Gastrocnemius medialis (tissue), 4 donors: ENCODE data around the gene ZNF500. TPM values are rescaled to one million over a fixed set of nuclear protein-coding genes. Genes with fewer than 3 reads are reported as not detected.
"Not testable (repeated sequence)": the region's sequence is repeated elsewhere in the genome, so short reads cannot be mapped to it uniquely, and the experiment has no call there.

Experiments used
- ATAC-seq, 2 donors: fragments of 150-250 bp; one replicate each; pipeline ENCODE4 v1.9.1; 2016
- DNase-seq, 2 donors: peaks; one replicate each; pipeline ENCODE4 v3.0.0-alpha.2; 2019
- H3K27ac ChIP-seq, 4 donors: fragments of 200-600 bp; sonication (generic); 1 replicate in 1 of 4; 2 replicates in 3 of 4; pipeline ENCODE4 v1.5.1; 2016 to 2018; ENCODE audit warnings: mild to moderate bottlenecking in 2 of 4, moderate library complexity in 1 of 4
- H3K27me3 ChIP-seq, 3 donors: fragments of 200-600 bp; sonication (generic) in 2 of 3; 1 replicate in 1 of 3; 2 replicates in 2 of 3; pipeline versions ENCODE4 v1.5.1 to v1.6.0; 2016 to 2019; ENCODE audit warnings: mild to moderate bottlenecking in 1 of 3, moderate library complexity in 1 of 3
- H3K36me3 ChIP-seq, 2 donors: fragments of 200-600 bp; sonication (generic) in 1 of 2; one replicate each; pipeline ENCODE4 v1.5.1; 2017 to 2018
- H3K4me1 ChIP-seq, 2 donors: fragments of 200-600 bp; sonication (generic) in 1 of 2; one replicate each; pipeline ENCODE4 v1.5.1; 2016 to 2017; ENCODE audit warnings: mild to moderate bottlenecking in 2 of 2
- H3K4me3 ChIP-seq, 4 donors: fragments of 200-600 bp; sonication (generic) in 3 of 4; 1 replicate in 1 of 4; 2 replicates in 3 of 4; pipeline ENCODE4 v1.5.1; 2016 to 2019; ENCODE audit warnings: mild to moderate bottlenecking in 2 of 4
- H3K9me3 ChIP-seq, 3 donors: fragments of 200-600 bp; sonication (generic) in 2 of 3; 1 replicate in 1 of 3; 2 replicates in 2 of 3; pipeline ENCODE4 v1.5.1; 2016 to 2019
- POLR2A ChIP-seq, 2 donors: fragments of 450-650 bp; IDR thresholded peaks; one replicate each; pipeline ENCODE4 v1.6.1; 2017; ENCODE audit warnings: antibody characterized with exemption in 2 of 2, mild to moderate bottlenecking in 2 of 2, moderate library complexity in 2 of 2
- in situ Hi-C, 4 donors: fragments of 200-750 bp; cut with MboI; loops; one replicate each; pipeline versions ENCODE4 v1.15.0 to v1.8.0; 2017; ENCODE audit warnings: low sequenced_read_pairs in 4 of 4
- intact Hi-C: fragments of 100-400 bp; cut with DNase I; formaldehyde crosslinking; loops from one replicate; pipeline ENCODE4 v1.15.1; 2023; ENCODE audit warnings: low total_unique reads
- total RNA-seq, 4 donors: library from RNA; depleted of rRNA; stranded (reverse); fragments of >200 nt; gene quantifications; one replicate each; pipeline versions ENCODE4 v1.1.0 to v1.2.3, GENCODE V29; 2016
- TF ChIP-seq, protein P1 (sequence below), 5 experiments: fragments of 450-650 bp in 3 of 5; fragments of 200-600 bp in 2 of 5; sonication (generic) in 2 of 5; IDR thresholded peaks in 4 of 5; conservative IDR thresholded peaks in 1 of 5; 1 replicate in 4 of 5; 2 replicates in 1 of 5; pipeline ENCODE4 v1.5.1; 2016 to 2019; ENCODE audit warnings: antibody characterized with exemption in 5 of 5, mild to moderate bottlenecking in 3 of 5, moderate library complexity in 3 of 5

ZNF500 gene
- total RNA-seq, 4 donors from 2014 or later = 6.3 to 7.3 (median 6.9) TPM

DNA sequence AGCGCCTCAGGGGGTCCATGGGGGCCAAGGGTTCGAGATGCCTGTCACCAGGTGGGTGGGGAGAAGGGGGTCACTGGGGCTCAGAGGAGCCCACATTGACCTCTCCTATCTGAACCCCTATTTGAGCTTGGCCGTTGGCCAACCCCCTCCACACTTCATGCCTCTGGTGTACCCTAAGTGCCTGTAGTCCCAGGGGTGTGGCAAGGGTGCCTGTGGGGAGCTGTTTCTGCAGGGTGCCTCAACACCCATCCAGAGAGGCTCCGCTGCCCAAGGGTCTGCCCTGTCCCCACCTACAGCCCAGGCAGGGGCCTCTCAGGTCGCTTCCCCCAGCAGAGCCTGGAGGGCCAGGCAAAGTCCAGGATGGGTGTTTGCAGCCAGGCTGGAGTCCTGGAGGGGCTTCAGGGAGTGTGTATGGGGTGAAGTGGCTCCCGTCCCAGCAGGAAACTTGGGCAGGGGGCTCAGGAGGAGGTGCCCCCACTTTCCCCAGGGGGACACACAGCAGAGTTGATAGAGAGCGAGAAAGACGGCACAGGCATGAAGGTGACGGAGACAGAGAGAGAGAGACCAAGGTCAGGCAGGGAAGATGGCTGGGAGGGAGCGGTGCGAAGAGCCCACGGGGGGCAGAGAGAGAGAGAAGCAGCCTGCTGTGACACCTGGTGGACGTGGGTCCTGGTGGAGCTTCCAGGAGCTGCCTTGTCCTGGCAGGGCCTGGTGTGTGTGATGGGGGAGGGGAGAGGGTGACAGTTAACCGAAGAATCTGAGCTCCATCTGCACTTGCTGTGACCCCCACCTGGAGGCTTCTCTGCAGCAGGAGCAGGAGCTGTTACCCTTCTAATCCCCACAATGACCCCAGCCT lies 20.9 kb upstream of the ZNF500 start, which contains the start of gene SEPTIN12:
SEPTIN12 (minus strand) TSS at position 719 of the 856 bp plus-strand sequence; CDS start at position 19, 700 bp downstream.
- Histone ChIP-seq H3K27me3 (no peaks in the 10 kb centered on the region), H3K36me3 (no peaks in the 10 kb centered on the region), H3K4me1 (no peaks in the 10 kb centered on the region), H3K27ac (no peak within 1 kb of the TSS), H3K9me3 (no peaks in the 10 kb centered on the region), H3K4me3 (no peak within 1 kb of the TSS)
- DNase-seq (no peak), ATAC-seq (no peak)
- no peak for TF ChIP-seq POLR2A (IDR thresholded peaks at IDR 0.05)
- intact Hi-C loops (no loop called here), in situ Hi-C loops (no loop called here)

GRCh38 chr16:4787068-4787467 lies 20.1 kb upstream of the ZNF500 start:
- no peak for ATAC-seq
- H3K27ac ChIP-seq = no peak overlapping the region
- TF ChIP-seq POLR2A (IDR thresholded peaks at IDR 0.05) = no peak
- TF ChIP-seq, protein P1, sequence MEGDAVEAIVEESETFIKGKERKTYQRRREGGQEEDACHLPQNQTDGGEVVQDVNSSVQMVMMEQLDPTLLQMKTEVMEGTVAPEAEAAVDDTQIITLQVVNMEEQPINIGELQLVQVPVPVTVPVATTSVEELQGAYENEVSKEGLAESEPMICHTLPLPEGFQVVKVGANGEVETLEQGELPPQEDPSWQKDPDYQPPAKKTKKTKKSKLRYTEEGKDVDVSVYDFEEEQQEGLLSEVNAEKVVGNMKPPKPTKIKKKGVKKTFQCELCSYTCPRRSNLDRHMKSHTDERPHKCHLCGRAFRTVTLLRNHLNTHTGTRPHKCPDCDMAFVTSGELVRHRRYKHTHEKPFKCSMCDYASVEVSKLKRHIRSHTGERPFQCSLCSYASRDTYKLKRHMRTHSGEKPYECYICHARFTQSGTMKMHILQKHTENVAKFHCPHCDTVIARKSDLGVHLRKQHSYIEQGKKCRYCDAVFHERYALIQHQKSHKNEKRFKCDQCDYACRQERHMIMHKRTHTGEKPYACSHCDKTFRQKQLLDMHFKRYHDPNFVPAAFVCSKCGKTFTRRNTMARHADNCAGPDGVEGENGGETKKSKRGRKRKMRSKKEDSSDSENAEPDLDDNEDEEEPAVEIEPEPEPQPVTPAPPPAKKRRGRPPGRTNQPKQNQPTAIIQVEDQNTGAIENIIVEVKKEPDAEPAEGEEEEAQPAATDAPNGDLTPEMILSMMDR (IDR thresholded peaks at IDR 0.05 in 4 of 5, conservative IDR thresholded peaks at IDR 0.05 in 1 of 5) = no peak

GRCh38 chr16:4785758-4786433 lies 18.9 kb upstream of the ZNF500 start:
- H3K27me3 ChIP-seq = no peaks in the 10 kb centered on the region
- H3K36me3 ChIP-seq = no peaks in the 10 kb centered on the region
- no peak for TF ChIP-seq POLR2A (IDR thresholded peaks at IDR 0.05)
- TF ChIP-seq, protein P1 (IDR thresholded peaks at IDR 0.05 in 4 of 5, conservative IDR thresholded peaks at IDR 0.05 in 1 of 5) = no peak
- intact Hi-C loops = no loop called here
- H3K4me3 ChIP-seq = no peak overlapping the region
- DNase-seq = no peak
- in situ Hi-C loops = no loop called here
- ATAC-seq = no peak
- H3K9me3 ChIP-seq = no peaks in the 10 kb centered on the region
- no peak overlapping the region for H3K27ac ChIP-seq
- no peaks in the 10 kb centered on the region for H3K4me1 ChIP-seq

More at GRCh38 chr16:4787068-4787467, 20.1 kb upstream of the ZNF500 start:
- DNase-seq = no peak
- Histone ChIP-seq H3K4me3 (no peak overlapping the region), H3K27me3 (no peaks in the 10 kb centered on the region), H3K36me3 (no peaks in the 10 kb centered on the region), H3K9me3 (no peaks in the 10 kb centered on the region), H3K4me1 (no peaks in the 10 kb centered on the region)
- in situ Hi-C loops (no loop called here), intact Hi-C loops (no loop called here)

- not testable (repeated sequence) for H3K9me3 ChIP-seq
Measured at GRCh38 chr16:4784444-4784987, 17.6 kb upstream of the ZNF500 start.

GRCh38 chr16:4783951-4784336 lies 17.0 kb upstream of the ZNF500 start:
- H3K4me3 ChIP-seq = no peak overlapping the region
- no peaks in the 10 kb centered on the region for H3K27me3 ChIP-seq
- in situ Hi-C loops = no loop called here
- TF ChIP-seq POLR2A (IDR thresholded peaks at IDR 0.05) = no peak
- TF ChIP-seq, protein P1 (IDR thresholded peaks at IDR 0.05 in 4 of 5, conservative IDR thresholded peaks at IDR 0.05 in 1 of 5) = no peak
- no peak for ATAC-seq
- H3K9me3 ChIP-seq = no peaks in the 10 kb centered on the region
- no peaks in the 10 kb centered on the region for H3K36me3 ChIP-seq
- intact Hi-C loops = no loop called here
- no peaks in the 10 kb centered on the region for H3K4me1 ChIP-seq
- DNase-seq = no peak
- no peak overlapping the region for H3K27ac ChIP-seq

More at GRCh38 chr16:4784444-4784987, 17.6 kb upstream of the ZNF500 start:
- intact Hi-C loops, DNase-seq, H3K36me3 ChIP-seq, H3K27ac ChIP-seq, ATAC-seq, H3K4me3 ChIP-seq, in situ Hi-C loops, H3K27me3 ChIP-seq, H3K4me1 ChIP-seq: not testable (repeated sequence)
